ENCODE measurements around the gene EFCAB6.

Gene EFCAB6

DNA sequence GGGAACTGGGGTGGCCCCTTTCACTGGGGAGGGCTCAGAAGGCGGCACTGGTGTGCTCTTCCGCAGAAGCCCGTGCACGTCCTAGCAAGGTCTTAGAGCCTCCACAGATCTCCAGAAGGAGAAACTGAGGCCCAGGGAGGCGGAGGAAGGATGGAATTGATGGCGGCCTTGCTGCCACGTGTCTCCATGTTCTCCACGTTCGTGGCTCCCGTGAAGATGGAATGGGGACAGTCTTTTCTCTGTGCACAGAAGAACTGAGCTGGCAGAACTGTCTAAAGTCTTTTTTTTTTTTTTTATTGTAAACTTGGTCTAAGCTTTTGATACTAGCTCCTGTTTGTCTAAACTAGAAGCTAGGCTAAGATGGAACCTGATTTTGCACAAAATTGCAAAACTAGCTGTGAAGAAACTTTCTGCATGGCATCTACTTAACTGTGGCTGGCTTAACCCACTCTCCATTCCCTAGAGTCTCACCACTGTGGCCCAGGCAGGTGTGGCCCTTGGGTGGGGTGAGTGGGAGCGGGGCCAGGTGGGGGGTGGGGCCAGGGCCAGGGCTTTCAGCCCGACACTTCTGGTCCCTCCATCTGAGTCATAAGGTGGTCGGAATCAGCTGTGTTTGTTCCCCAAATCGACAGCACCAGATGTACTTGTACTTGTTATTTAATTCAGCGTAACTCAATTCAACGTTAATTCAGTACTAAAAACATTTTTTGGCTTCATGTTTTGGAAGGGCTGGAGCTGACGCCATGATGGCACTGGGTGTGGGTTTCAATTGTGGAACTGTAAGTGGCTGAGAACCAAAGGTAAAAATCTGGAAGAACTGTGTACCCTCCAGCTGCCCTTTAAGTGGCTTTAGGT is 279.6 kb downstream of the EFCAB6 start:
- TF ChIP-seq ZNF565 (CRISPR knock-in tag; conservative IDR thresholded peaks at IDR 0.05; ENCODE audit: low read depth) (no peak), ISL1 (CRISPR knock-in tag; IDR thresholded peaks at IDR 0.05) (no peak), BACH2 (CRISPR knock-in tag; IDR thresholded peaks at IDR 0.05; ENCODE audit: borderline replicate concordance) (no peak), ZFP3 (CRISPR knock-in tag; IDR thresholded peaks at IDR 0.05) (no peak), TCF4 (CRISPR knock-in tag; IDR thresholded peaks at IDR 0.05; ENCODE audit: borderline replicate concordance) (no peak), SNAI2 (CRISPR knock-in tag; IDR thresholded peaks at IDR 0.05) (no peak), RARB (CRISPR knock-in tag; IDR thresholded peaks at IDR 0.05) (no peak), CREB5 (CRISPR knock-in tag; IDR thresholded peaks at IDR 0.05; ENCODE audit: low read depth) (no peak), PPARA (CRISPR knock-in tag; IDR thresholded peaks at IDR 0.05; ENCODE audit: borderline replicate concordance) (no peak)
- TF ChIP-seq, protein P1, sequence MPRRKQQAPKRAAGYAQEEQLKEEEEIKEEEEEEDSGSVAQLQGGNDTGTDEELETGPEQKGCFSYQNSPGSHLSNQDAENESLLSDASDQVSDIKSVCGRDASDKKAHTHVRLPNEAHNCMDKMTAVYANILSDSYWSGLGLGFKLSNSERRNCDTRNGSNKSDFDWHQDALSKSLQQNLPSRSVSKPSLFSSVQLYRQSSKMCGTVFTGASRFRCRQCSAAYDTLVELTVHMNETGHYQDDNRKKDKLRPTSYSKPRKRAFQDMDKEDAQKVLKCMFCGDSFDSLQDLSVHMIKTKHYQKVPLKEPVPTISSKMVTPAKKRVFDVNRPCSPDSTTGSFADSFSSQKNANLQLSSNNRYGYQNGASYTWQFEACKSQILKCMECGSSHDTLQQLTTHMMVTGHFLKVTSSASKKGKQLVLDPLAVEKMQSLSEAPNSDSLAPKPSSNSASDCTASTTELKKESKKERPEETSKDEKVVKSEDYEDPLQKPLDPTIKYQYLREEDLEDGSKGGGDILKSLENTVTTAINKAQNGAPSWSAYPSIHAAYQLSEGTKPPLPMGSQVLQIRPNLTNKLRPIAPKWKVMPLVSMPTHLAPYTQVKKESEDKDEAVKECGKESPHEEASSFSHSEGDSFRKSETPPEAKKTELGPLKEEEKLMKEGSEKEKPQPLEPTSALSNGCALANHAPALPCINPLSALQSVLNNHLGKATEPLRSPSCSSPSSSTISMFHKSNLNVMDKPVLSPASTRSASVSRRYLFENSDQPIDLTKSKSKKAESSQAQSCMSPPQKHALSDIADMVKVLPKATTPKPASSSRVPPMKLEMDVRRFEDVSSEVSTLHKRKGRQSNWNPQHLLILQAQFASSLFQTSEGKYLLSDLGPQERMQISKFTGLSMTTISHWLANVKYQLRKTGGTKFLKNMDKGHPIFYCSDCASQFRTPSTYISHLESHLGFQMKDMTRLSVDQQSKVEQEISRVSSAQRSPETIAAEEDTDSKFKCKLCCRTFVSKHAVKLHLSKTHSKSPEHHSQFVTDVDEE (CRISPR knock-in tag; IDR thresholded peaks at IDR 0.05): no peak
- ATAC-seq: no peak

DNA sequence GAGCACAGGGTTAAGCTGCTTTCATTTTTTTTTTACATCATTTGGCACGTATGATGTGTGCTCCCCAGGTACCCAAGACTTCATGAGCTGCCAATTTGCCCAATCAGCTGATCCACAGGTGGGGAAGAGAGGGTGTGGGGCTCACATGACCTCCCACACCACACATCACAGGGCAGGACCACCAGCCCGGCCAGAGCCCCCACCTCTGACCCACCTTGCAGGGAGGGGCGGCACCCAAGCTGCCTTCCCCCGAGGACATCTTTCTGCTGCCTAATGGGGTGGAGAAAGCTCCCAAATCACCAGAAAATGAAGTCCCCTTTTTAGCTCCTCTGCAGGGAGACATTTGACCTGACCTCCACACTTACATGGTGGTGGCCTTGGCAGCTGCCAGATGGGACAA is 280.5 kb downstream of the EFCAB6 start:
- no peak for TF ChIP-seq ARNTL (CRISPR knock-in tag; IDR thresholded peaks at IDR 0.05; ENCODE audit: borderline replicate concordance, low read depth)
- ATAC-seq: no peak

GRCh38 chr22:43530349-43531201 is 281.5 kb downstream of the EFCAB6 start:
- ATAC-seq: no peak
- TF ChIP-seq SNAI2 (CRISPR knock-in tag; IDR thresholded peaks at IDR 0.05): no peak
- TF ChIP-seq, protein P2, sequence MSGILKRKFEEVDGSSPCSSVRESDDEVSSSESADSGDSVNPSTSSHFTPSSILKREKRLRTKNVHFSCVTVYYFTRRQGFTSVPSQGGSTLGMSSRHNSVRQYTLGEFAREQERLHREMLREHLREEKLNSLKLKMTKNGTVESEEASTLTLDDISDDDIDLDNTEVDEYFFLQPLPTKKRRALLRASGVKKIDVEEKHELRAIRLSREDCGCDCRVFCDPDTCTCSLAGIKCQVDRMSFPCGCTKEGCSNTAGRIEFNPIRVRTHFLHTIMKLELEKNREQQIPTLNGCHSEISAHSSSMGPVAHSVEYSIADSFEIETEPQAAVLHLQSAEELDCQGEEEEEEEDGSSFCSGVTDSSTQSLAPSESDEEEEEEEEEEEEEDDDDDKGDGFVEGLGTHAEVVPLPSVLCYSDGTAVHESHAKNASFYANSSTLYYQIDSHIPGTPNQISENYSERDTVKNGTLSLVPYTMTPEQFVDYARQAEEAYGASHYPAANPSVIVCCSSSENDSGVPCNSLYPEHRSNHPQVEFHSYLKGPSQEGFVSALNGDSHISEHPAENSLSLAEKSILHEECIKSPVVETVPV (CRISPR knock-in tag; IDR thresholded peaks at IDR 0.05): no peak
- TF ChIP-seq ZFP30 (CRISPR knock-in tag; IDR thresholded peaks at IDR 0.05): no peak
- TF ChIP-seq CREB5 (CRISPR knock-in tag; IDR thresholded peaks at IDR 0.05; ENCODE audit: low read depth): no peak
- no peak for TF ChIP-seq TCF4 (CRISPR knock-in tag; IDR thresholded peaks at IDR 0.05; ENCODE audit: borderline replicate concordance)
- TF ChIP-seq RARB (CRISPR knock-in tag; IDR thresholded peaks at IDR 0.05): no peak
- TF ChIP-seq POU6F1 (CRISPR knock-in tag; IDR thresholded peaks at IDR 0.05; ENCODE audit: borderline replicate concordance, low read depth): no peak

GRCh38 chr22:43529934-43530333 is 282.2 kb downstream of the EFCAB6 start:
- TF ChIP-seq TOX (CRISPR knock-in tag; IDR thresholded peaks at IDR 0.05; ENCODE audit: borderline replicate concordance) (no peak), PPARA (CRISPR knock-in tag; IDR thresholded peaks at IDR 0.05; ENCODE audit: borderline replicate concordance) (no peak), POU6F1 (CRISPR knock-in tag; IDR thresholded peaks at IDR 0.05; ENCODE audit: borderline replicate concordance, low read depth) (no peak), ZFP30 (CRISPR knock-in tag; IDR thresholded peaks at IDR 0.05) (no peak), TCF4 (CRISPR knock-in tag; IDR thresholded peaks at IDR 0.05; ENCODE audit: borderline replicate concordance) (no peak), ZC3H10 (CRISPR knock-in tag; IDR thresholded peaks at IDR 0.05) (no peak), BACH2 (CRISPR knock-in tag; IDR thresholded peaks at IDR 0.05; ENCODE audit: borderline replicate concordance) (no peak), ZNF8 (CRISPR knock-in tag; IDR thresholded peaks at IDR 0.05) (no peak), SNAI2 (CRISPR knock-in tag; IDR thresholded peaks at IDR 0.05) (no peak), ISL1 (CRISPR knock-in tag; IDR thresholded peaks at IDR 0.05) (no peak), GLIS3 (CRISPR knock-in tag; IDR thresholded peaks at IDR 0.05) (no peak), OSR1 (CRISPR knock-in tag; IDR thresholded peaks at IDR 0.05) (no peak)
- TF ChIP-seq, protein P2 (CRISPR knock-in tag; IDR thresholded peaks at IDR 0.05): no peak
- no peak for ATAC-seq

Data from SK-N-SH treated with all-trans-retinoic acid at 6 μM for 48 hours (cell line).